Activated naive CD4-positive, alpha-beta T cell treated with Interleukin-2 at 50 U/mL for 16 hours (primary cell): ENCODE data around the gene MAST4.

Experiments used
- DNase-seq: peaks from one replicate; pipeline ENCODE4 v3.0.0-alpha.2; 2020

Gene MAST4

GRCh38 chr5:67200809-67201562, 604.8 kb downstream of the MAST4 start:
- DNase-seq: no peak

- DNase-seq: no peak
These were observed 605.8 kb downstream of the MAST4 start for GRCh38 chr5:67201897-67202549.

GRCh38 chr5:67202828-67203227, 606.6 kb downstream of the MAST4 start:
- DNase-seq: no peak

- DNase-seq: no peak
These were observed 607.5 kb downstream of the MAST4 start for GRCh38 chr5:67203701-67204074.

GRCh38 chr5:67204821-67205220, 608.6 kb downstream of the MAST4 start:
- no peak for DNase-seq

- DNase-seq: no peak
These were observed 609.8 kb downstream of the MAST4 start for GRCh38 chr5:67205981-67206380.

GRCh38 chr5:67206461-67206860, 610.3 kb downstream of the MAST4 start:
- no peak for DNase-seq

GRCh38 chr5:67206929-67207328, 610.7 kb downstream of the MAST4 start:
- peak; percentile 89 for DNase-seq

GRCh38 chr5:67208403-67208802, 612.2 kb downstream of the MAST4 start:
- DNase-seq: no peak

- peak; percentile 48 for DNase-seq
These were observed 613.1 kb downstream of the MAST4 start for GRCh38 chr5:67209141-67209771.

GRCh38 chr5:67211926-67212325, 615.7 kb downstream of the MAST4 start:
- no peak for DNase-seq

- no peak for DNase-seq
These were observed 617.8 kb downstream of the MAST4 start for GRCh38 chr5:67214036-67214435.

- no peak for DNase-seq
These were observed 618.7 kb downstream of the MAST4 start for GRCh38 chr5:67214707-67215447.

GRCh38 chr5:67215519-67216471, 619.6 kb downstream of the MAST4 start:
- peak; percentile 60 for DNase-seq

- DNase-seq: no peak
These were observed 620.4 kb downstream of the MAST4 start for GRCh38 chr5:67216564-67216963.
